Measurements from ENCODE around the gene EXPH5. TPM values are rescaled to one million over a fixed set of nuclear protein-coding genes. Genes with fewer than 3 reads are reported as not detected.
"Not testable (repeated sequence)": the region's sequence is repeated elsewhere in the genome, so short reads cannot be mapped to it uniquely, and the experiment has no call there.

The EXPH5 gene
- total RNA-seq, 2 experiments from 2014 or later = 1.4 to 1.8 TPM

- CTCF ChIA-PET = no interaction called here
- Mint-ChIP-seq H3K36me3 (no peaks in the 10 kb centered on the region), H3K4me3 (no peak overlapping the region)
Observed at GRCh38 chr11:108597736-108598355, 4.3 kb upstream of the EXPH5 start.

GRCh38 chr11:108596701-108597100, 3.1 kb upstream of the EXPH5 start:
- DNase-seq = no peak
- H3K27me3 Mint-ChIP-seq = peaks cover 9% of the 10 kb centered on the region
- H3K36me3 Mint-ChIP-seq = no peaks in the 10 kb centered on the region
- H3K4me1 Mint-ChIP-seq (ENCODE audit: low read depth) = peaks cover 17% of the 10 kb centered on the region
- POLR2A ChIA-PET = no interaction called here
- H3K9me3 Mint-ChIP-seq = no peaks in the 10 kb centered on the region
- H3K27ac Mint-ChIP-seq = no peak overlapping the region
- intact Hi-C loops (cut with micrococcal nuclease) = no loop called here
- no peak overlapping the region for H3K4me3 Mint-ChIP-seq
- CTCF ChIA-PET = no interaction called here

More at GRCh38 chr11:108597736-108598355, 4.3 kb upstream of the EXPH5 start:
- intact Hi-C loops (cut with micrococcal nuclease) = no loop called here
- no peak for DNase-seq
- H3K4me1 Mint-ChIP-seq (ENCODE audit: low read depth) = peaks cover 11% of the 10 kb centered on the region
- peaks cover under 1% of the 10 kb centered on the region for H3K27me3 Mint-ChIP-seq
- POLR2A ChIA-PET = no interaction called here
- H3K9me3 Mint-ChIP-seq = no peaks in the 10 kb centered on the region
- no peak overlapping the region for H3K27ac Mint-ChIP-seq

- no peak overlapping the region for H3K27ac Mint-ChIP-seq
- peak overlapping the region; percentile 87 for H3K4me3 Mint-ChIP-seq
- H3K36me3 Mint-ChIP-seq = no peaks in the 10 kb centered on the region
- H3K27me3 Mint-ChIP-seq = peaks cover 11% of the 10 kb centered on the region
- H3K9me3 Mint-ChIP-seq = no peaks in the 10 kb centered on the region
- DNase-seq = no peak
- ChIA-PET POLR2A (interaction anchor here (0.7 kb wide), 1 partner anchor 73 kb away, joined by 3 read pairs; no protein-coding TSS in a partner anchor), CTCF (interaction anchor here (0.7 to 1.2 kb wide), 2 partner anchors 371 to 592 kb away, joined by 3 to 5 read pairs; partner anchors contain the start of gene ATM)
- H3K4me1 Mint-ChIP-seq (ENCODE audit: low read depth) = peaks cover 17% of the 10 kb centered on the region
- intact Hi-C loops (cut with micrococcal nuclease) = loop anchor here (1.0 to 2.0 kb wide), 6 partner anchors 30 to 473 kb away; partner anchors contain the start of genes ACAT1, ATM, C11orf65 and DDX10
Observed at GRCh38 chr11:108593923-108594434, 411 bp upstream of the EXPH5 start.

- no peaks in the 10 kb centered on the region for H3K36me3 Mint-ChIP-seq
- H3K27ac Mint-ChIP-seq = no peak overlapping the region
- CTCF ChIA-PET = interaction anchor here (1.2 kb wide), 2 partner anchors 142 to 369 kb away, joined by 5 read pairs; partner anchors contain the start of gene ATM
- H3K9me3 Mint-ChIP-seq = no peaks in the 10 kb centered on the region
- H3K27me3 Mint-ChIP-seq = peaks cover 11% of the 10 kb centered on the region
- peaks cover 17% of the 10 kb centered on the region for H3K4me1 Mint-ChIP-seq (ENCODE audit: low read depth)
- peak overlapping the region; percentile 87 for H3K4me3 Mint-ChIP-seq
- POLR2A ChIA-PET = no interaction called here
- peak; percentile 45 for DNase-seq
- intact Hi-C loops (cut with micrococcal nuclease) = loop anchor here (1.0 to 2.0 kb wide), 6 partner anchors 32 to 471 kb away; partner anchors contain the start of genes ACAT1, ATM, C11orf65 and DDX10
Observed at GRCh38 chr11:108592591-108593213, 866 bp downstream of the EXPH5 start.

GRCh38 chr11:108591893-108592292, 1.7 kb downstream of the EXPH5 start:
- Mint-ChIP-seq H3K4me3 (no peak overlapping the region), H3K4me1 (ENCODE audit: low read depth) (peaks cover 17% of the 10 kb centered on the region), H3K36me3 (no peaks in the 10 kb centered on the region), H3K27me3 (peaks cover 11% of the 10 kb centered on the region), H3K9me3 (no peaks in the 10 kb centered on the region), H3K27ac (no peak overlapping the region)
- ChIA-PET POLR2A (no interaction called here), CTCF (no interaction called here)
- no peak for DNase-seq
- intact Hi-C loops (cut with micrococcal nuclease) = loop anchor here (2.0 kb wide), 1 partner anchor 73 kb away; the partner anchor contains the start of gene DDX10

- Mint-ChIP-seq H3K27me3 (peaks cover 11% of the 10 kb centered on the region), H3K9me3 (no peaks in the 10 kb centered on the region), H3K4me3 (no peak overlapping the region), H3K4me1 (ENCODE audit: low read depth) (peaks cover 16% of the 10 kb centered on the region), H3K27ac (no peak overlapping the region), H3K36me3 (no peaks in the 10 kb centered on the region)
- no peak for DNase-seq
- intact Hi-C loops (cut with micrococcal nuclease) = no loop called here
- ChIA-PET CTCF (no interaction called here), POLR2A (no interaction called here)
Observed at GRCh38 chr11:108589136-108589535, 4.4 kb downstream of the EXPH5 start.

GRCh38 chr11:108588287-108588686, 5.3 kb downstream of the EXPH5 start:
- H3K27me3 Mint-ChIP-seq = peaks cover 11% of the 10 kb centered on the region
- no peak overlapping the region for H3K4me3 Mint-ChIP-seq
- H3K27ac Mint-ChIP-seq = no peak overlapping the region
- DNase-seq = no peak
- no peaks in the 10 kb centered on the region for H3K36me3 Mint-ChIP-seq
- ChIA-PET CTCF (no interaction called here), POLR2A (no interaction called here)
- no peaks in the 10 kb centered on the region for H3K9me3 Mint-ChIP-seq
- peaks cover 8% of the 10 kb centered on the region for H3K4me1 Mint-ChIP-seq (ENCODE audit: low read depth)
- intact Hi-C loops (cut with micrococcal nuclease) = no loop called here

GRCh38 chr11:108587109-108587508, 6.5 kb downstream of the EXPH5 start:
- CTCF ChIA-PET = no interaction called here
- intact Hi-C loops (cut with micrococcal nuclease) = no loop called here
- Mint-ChIP-seq H3K36me3 (no peaks in the 10 kb centered on the region), H3K27ac (no peak overlapping the region), H3K4me1 (ENCODE audit: low read depth) (no peaks in the 10 kb centered on the region), H3K27me3 (peaks cover 6% of the 10 kb centered on the region), H3K9me3 (no peaks in the 10 kb centered on the region), H3K4me3 (no peak overlapping the region)
- DNase-seq = no peak
- POLR2A ChIA-PET = no interaction called here

GRCh38 chr11:108586600-108586999, 7.0 kb downstream of the EXPH5 start:
- ChIA-PET POLR2A (no interaction called here), CTCF (no interaction called here)
- Mint-ChIP-seq H3K9me3 (no peaks in the 10 kb centered on the region), H3K4me1 (ENCODE audit: low read depth) (no peaks in the 10 kb centered on the region), H3K4me3 (no peak overlapping the region), H3K27me3 (peaks cover 1% of the 10 kb centered on the region), H3K36me3 (no peaks in the 10 kb centered on the region), H3K27ac (no peak overlapping the region)
- intact Hi-C loops (cut with micrococcal nuclease) = no loop called here
- no peak for DNase-seq

GRCh38 chr11:108586185-108586584, 7.4 kb downstream of the EXPH5 start:
- H3K4me1 Mint-ChIP-seq (ENCODE audit: low read depth); H3K4me3 Mint-ChIP-seq; DNase-seq; H3K9me3 Mint-ChIP-seq; CTCF ChIA-PET; H3K36me3 Mint-ChIP-seq; POLR2A ChIA-PET; intact Hi-C loops (cut with micrococcal nuclease); H3K27me3 Mint-ChIP-seq; H3K27ac Mint-ChIP-seq: not testable (repeated sequence)

GRCh38 chr11:108584973-108585372, 8.6 kb downstream of the EXPH5 start:
- intact Hi-C loops (cut with micrococcal nuclease) = no loop called here
- Mint-ChIP-seq H3K9me3 (no peaks in the 10 kb centered on the region), H3K27me3 (no peaks in the 10 kb centered on the region), H3K4me3 (no peak overlapping the region), H3K27ac (no peak overlapping the region), H3K4me1 (ENCODE audit: low read depth) (no peaks in the 10 kb centered on the region), H3K36me3 (no peaks in the 10 kb centered on the region)
- POLR2A ChIA-PET = no interaction called here
- CTCF ChIA-PET = interaction anchor here (0.6 kb wide), 1 partner anchor 114 kb away, joined by 3 read pairs; no protein-coding TSS in a partner anchor
- DNase-seq = no peak

GRCh38 chr11:108580645-108581044, 12.9 kb downstream of the EXPH5 start:
- H3K27ac Mint-ChIP-seq = no peak overlapping the region
- POLR2A ChIA-PET = no interaction called here
- intact Hi-C loops (cut with micrococcal nuclease) = no loop called here
- no peak for DNase-seq
- H3K4me1 Mint-ChIP-seq (ENCODE audit: low read depth) = no peaks in the 10 kb centered on the region
- H3K4me3 Mint-ChIP-seq = no peak overlapping the region
- H3K36me3 Mint-ChIP-seq = no peaks in the 10 kb centered on the region
- H3K9me3 Mint-ChIP-seq = no peaks in the 10 kb centered on the region
- CTCF ChIA-PET = no interaction called here
- peaks cover 1% of the 10 kb centered on the region for H3K27me3 Mint-ChIP-seq

- Mint-ChIP-seq H3K4me3 (no peak overlapping the region), H3K36me3 (no peaks in the 10 kb centered on the region), H3K27me3 (peaks cover 1% of the 10 kb centered on the region), H3K9me3 (no peaks in the 10 kb centered on the region), H3K4me1 (ENCODE audit: low read depth) (no peaks in the 10 kb centered on the region), H3K27ac (no peak overlapping the region)
- CTCF ChIA-PET = no interaction called here
- POLR2A ChIA-PET = no interaction called here
- intact Hi-C loops (cut with micrococcal nuclease) = no loop called here
- no peak for DNase-seq
Observed at GRCh38 chr11:108580043-108580442, 13.5 kb downstream of the EXPH5 start.
